HL-60 (cell line): Measurements from ENCODE around the gene VAMP5.

Source experiments
- DNase-seq, 2 experiments: peaks; one replicate each; pipeline ENCODE4 v3.0.0-alpha.2; 2010 to 2020; ENCODE audit warnings: low read depth in 1 of 2, low spot score in 1 of 2
- H3K27ac ChIP-seq: fragments of 250-450 bp; sonication (Bioruptor Pico); replicated peaks from 2 replicates; pipeline ENCODE4 v1.5.1; 2020; ENCODE audit warnings: mild to moderate bottlenecking, moderate library complexity
- H3K27me3 ChIP-seq: fragments of 250-450 bp; sonication (Bioruptor Pico); 2 replicates; pipeline ENCODE4 v1.5.1; 2021; ENCODE audit warnings: mild to moderate bottlenecking, moderate library complexity; ENCODE audit not compliant: insufficient read depth, poor library complexity, severe bottlenecking
- H3K4me3 ChIP-seq: replicated peaks from 2 replicates; pipeline ENCODE4 v1.5.1; 2011; ENCODE audit warnings: mild to moderate bottlenecking, control low read depth, low read length; ENCODE audit not compliant: insufficient read depth
- GABPA ChIP-seq: IDR thresholded peaks from 2 replicates; pipeline ENCODE4 v1.6.1; 2012; ENCODE audit warnings: low read depth
- POLR2AphosphoS5 ChIP-seq: IDR thresholded peaks from 2 replicates; pipeline ENCODE4 v1.6.1; 2012; ENCODE audit warnings: low read depth
- REST ChIP-seq: IDR thresholded peaks from 2 replicates; pipeline ENCODE4 v1.6.1; 2012; ENCODE audit warnings: low read depth; ENCODE audit not compliant: insufficient replicate concordance
- SPI1 ChIP-seq: IDR thresholded peaks from 2 replicates; pipeline ENCODE4 v1.6.1; 2012; ENCODE audit warnings: low read depth, mild to moderate bottlenecking, borderline replicate concordance
- TF ChIP-seq, protein P1 (sequence below): IDR thresholded peaks from one replicate; pipeline ENCODE4 v1.5.1; 2011; ENCODE audit warnings: low read length, control low read depth, inconsistent platforms; ENCODE audit not compliant: insufficient read depth

VAMP5 gene

DNA sequence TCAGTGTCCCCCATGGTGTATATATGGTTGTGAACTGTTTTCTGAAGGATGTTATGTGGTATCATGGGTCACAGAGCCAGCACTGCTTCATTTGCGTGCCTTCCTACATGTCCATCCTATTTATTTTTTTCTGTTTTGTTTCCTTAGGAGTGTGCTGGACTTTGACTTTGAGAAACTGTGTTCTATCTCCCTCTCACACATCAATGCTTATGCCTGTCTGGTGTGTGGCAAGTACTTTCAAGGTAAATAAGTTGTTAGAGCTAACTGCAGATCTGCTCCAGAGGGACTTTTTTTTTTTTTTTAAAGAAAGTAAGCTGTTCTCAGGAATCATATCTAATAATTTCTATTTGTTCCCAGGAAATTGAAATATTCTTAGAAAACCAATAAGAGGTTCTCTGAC is 37.1 kb downstream of the VAMP5 start:
- H3K27ac ChIP-seq: no peak overlapping the region
- TF ChIP-seq REST (no peak), SPI1 (no peak), GABPA (no peak), POLR2AphosphoS5 (no peak)
- TF ChIP-seq, protein P1, sequence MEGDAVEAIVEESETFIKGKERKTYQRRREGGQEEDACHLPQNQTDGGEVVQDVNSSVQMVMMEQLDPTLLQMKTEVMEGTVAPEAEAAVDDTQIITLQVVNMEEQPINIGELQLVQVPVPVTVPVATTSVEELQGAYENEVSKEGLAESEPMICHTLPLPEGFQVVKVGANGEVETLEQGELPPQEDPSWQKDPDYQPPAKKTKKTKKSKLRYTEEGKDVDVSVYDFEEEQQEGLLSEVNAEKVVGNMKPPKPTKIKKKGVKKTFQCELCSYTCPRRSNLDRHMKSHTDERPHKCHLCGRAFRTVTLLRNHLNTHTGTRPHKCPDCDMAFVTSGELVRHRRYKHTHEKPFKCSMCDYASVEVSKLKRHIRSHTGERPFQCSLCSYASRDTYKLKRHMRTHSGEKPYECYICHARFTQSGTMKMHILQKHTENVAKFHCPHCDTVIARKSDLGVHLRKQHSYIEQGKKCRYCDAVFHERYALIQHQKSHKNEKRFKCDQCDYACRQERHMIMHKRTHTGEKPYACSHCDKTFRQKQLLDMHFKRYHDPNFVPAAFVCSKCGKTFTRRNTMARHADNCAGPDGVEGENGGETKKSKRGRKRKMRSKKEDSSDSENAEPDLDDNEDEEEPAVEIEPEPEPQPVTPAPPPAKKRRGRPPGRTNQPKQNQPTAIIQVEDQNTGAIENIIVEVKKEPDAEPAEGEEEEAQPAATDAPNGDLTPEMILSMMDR: no peak

GRCh38 chr2:85623991-85624390 is 39.8 kb downstream of the VAMP5 start:
- no peak overlapping the region for H3K27ac ChIP-seq
- H3K4me3 ChIP-seq: no peak overlapping the region
- DNase-seq: no peak
- TF ChIP-seq SPI1: no peak
- TF ChIP-seq, protein P1: no peak
- no peak for TF ChIP-seq REST
- no peak for TF ChIP-seq POLR2AphosphoS5
- no peak for TF ChIP-seq GABPA
- no peaks in the 10 kb centered on the region for H3K27me3 ChIP-seq

More for the DNA sequence above, 37.1 kb downstream of the VAMP5 start:
- Histone ChIP-seq H3K4me3 (no peak overlapping the region), H3K27me3 (no peaks in the 10 kb centered on the region)
- no peak for DNase-seq

DNA sequence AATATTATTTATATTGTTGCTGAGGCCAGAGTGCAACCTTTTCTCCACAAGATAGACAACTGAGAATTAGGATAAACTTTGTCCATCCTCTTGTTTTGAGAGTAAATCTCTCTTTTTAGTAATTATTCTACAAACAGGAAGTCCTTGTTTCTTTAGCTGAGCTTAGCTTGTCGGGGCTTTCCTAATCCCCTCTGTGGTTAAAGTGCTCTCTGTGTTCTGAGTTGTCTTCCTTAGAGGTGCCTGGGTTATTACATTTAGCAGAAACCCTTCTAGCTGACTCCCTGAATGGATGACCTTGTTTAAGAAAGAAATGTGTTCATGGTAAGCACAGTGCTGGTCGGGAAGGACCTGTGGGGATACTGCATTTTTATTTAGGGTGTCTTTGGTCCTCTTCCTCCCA is 44.4 kb downstream of the VAMP5 start:
- no peak overlapping the region for H3K4me3 ChIP-seq
- no peak for TF ChIP-seq REST
- TF ChIP-seq SPI1: peak; percentile 45; the same call in 1 of the 2 replicates
- no peak for TF ChIP-seq GABPA
- H3K27ac ChIP-seq: no peak overlapping the region
- no peaks in the 10 kb centered on the region for H3K27me3 ChIP-seq
- DNase-seq: peak in 1 of 2 experiments; percentile 27

DNA sequence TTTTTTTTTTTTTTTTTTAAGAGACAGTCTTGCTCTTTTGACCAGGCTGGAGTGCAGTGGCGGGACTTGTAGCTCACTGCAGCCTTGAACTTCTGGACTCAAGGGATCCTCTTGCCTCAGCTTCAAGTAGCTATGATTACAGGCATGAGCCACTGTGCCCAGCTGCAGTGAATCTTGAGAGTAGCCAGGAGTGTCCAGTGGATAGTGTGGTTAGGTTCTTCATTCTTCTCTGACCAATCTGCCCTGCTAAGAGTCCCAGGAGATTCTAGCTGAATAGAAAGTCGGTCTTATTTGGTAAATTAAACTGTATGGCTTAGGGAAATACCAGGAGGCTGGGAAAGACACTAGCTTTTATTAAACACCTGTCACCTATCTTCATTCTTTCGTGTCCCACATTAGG is 47.1 kb downstream of the VAMP5 start:
- Histone ChIP-seq H3K4me3 (no peak overlapping the region), H3K27ac (no peak overlapping the region), H3K27me3 (no peaks in the 10 kb centered on the region)
- TF ChIP-seq SPI1 (no peak), POLR2AphosphoS5 (no peak), REST (no peak)
- TF ChIP-seq, protein P1: no peak
- no peak for DNase-seq
